Measurements from ENCODE around the gene SLC43A1. TPM values are rescaled to one million over a fixed set of nuclear protein-coding genes. Genes with fewer than 3 reads are reported as not detected.

The SLC43A1 gene
- total RNA-seq, 1 donor from 2014 or later, result 48.5 TPM

DNA sequence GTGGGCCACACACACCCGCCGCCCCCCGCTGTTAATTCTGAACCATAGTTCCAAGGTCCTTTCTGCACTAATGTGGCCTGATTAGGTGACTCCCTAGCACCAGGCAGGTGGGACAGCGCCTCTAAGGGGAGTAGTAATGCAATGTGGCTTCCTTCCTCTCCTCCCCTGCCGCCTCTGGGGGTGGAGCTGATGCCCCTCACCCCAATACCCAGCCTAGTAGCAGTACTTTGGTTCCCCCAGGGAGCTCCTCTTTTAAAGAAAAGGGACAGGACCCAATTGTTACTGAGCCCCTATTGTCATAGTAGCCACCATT lies 40.7 kb downstream of the SLC43A1 start:
- Mint-ChIP-seq H3K4me3 (ENCODE audit: low read depth) (no peak overlapping the region), H3K9me3 (ENCODE audit: low read depth) (no peaks in the 10 kb centered on the region), H3K4me1 (ENCODE audit: low read depth) (no peaks in the 10 kb centered on the region), H3K27me3 (peaks cover 58% of the 10 kb centered on the region), H3K36me3 (ENCODE audit: insufficient read depth) (no peaks in the 10 kb centered on the region), H3K27ac (no peak overlapping the region)
- no peak for DNase-seq (ENCODE audit: low spot score, unreplicated experiment)
- TF ChIP-seq CTCF (IDR thresholded peaks at IDR 0.05; ENCODE audit: unreplicated experiment), result no peak

DNA sequence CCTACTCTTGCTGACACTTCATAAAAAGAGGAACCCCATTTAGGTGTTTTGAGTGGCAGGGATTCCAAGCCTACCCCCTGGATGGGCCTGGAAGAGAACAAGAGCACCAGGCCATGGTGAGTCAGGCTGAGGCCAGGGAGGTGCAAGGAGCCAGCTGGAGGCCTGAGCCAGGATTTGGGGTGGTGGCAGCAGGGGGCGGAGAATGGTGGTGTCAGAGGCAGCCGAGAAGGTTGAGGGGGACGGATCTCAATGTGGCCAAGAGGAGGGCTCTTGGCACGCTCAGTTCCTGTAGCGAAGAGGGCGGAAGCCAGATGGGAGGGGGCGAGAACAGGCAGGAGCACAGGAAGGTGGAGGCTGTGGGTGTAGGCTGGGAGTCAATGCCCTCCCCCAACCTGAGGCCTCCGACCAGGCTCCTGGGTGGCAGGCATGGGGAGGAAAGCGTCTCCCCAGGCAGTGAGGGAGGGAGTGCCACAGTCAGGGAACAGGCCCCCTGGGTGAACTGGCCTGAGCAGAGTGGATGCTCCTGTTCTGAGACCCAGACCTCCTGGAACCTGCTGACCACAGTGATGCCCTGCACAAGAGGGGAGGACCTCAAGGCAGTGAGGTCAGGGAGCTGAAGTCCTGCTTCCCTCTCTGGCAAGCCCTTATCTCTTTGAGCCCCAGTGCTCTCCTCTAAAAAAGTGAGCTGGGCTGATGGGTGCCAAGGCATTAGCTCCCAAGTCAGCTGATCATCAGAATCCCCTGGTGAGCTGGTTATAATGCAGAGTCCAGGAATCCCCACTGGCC lies 41.3 kb downstream of the SLC43A1 start:
- H3K9me3 Mint-ChIP-seq (ENCODE audit: low read depth), result no peaks in the 10 kb centered on the region
- no peaks in the 10 kb centered on the region for H3K36me3 Mint-ChIP-seq (ENCODE audit: insufficient read depth)
- no peaks in the 10 kb centered on the region for H3K4me1 Mint-ChIP-seq (ENCODE audit: low read depth)
- H3K27me3 Mint-ChIP-seq, result peaks cover 56% of the 10 kb centered on the region
- no peak for TF ChIP-seq CTCF (IDR thresholded peaks at IDR 0.05; ENCODE audit: unreplicated experiment)
- H3K4me3 Mint-ChIP-seq (ENCODE audit: low read depth), result no peak overlapping the region
- H3K27ac Mint-ChIP-seq, result no peak overlapping the region
- DNase-seq (ENCODE audit: low spot score, unreplicated experiment), result no peak

DNA sequence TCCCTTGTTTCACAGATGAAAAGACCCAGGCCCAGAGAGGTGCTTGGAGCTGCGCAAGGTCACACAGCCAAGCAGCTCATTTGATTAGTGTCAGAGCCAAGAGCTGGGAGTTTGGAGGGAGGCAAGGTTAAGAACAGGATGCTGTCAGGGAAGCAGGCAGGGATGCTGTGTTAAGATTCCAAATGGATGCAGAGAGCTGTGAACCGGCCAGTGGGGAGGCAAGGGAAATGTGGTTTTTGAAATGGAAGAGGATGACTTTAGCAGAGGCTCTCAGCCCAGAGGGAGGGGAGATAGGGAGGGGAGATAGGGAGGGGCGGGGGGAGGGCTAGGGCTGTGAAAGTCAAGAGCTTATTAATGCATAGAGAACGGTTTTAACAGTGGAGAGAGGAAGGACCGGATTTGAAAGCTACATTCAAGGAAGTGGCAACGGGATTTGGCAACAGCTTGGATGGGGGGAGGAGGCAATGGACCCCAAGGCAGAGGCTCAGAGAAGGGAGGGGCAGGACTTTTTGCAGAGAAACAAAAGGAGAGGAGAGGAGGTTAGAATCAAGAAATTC lies 42.1 kb downstream of the SLC43A1 start:
- Mint-ChIP-seq H3K27me3 (peaks cover 63% of the 10 kb centered on the region), H3K4me1 (ENCODE audit: low read depth) (no peaks in the 10 kb centered on the region), H3K36me3 (ENCODE audit: insufficient read depth) (no peaks in the 10 kb centered on the region), H3K9me3 (ENCODE audit: low read depth) (no peaks in the 10 kb centered on the region), H3K27ac (no peak overlapping the region), H3K4me3 (ENCODE audit: low read depth) (no peak overlapping the region)
- no peak for DNase-seq (ENCODE audit: low spot score, unreplicated experiment)
- TF ChIP-seq CTCF (IDR thresholded peaks at IDR 0.05; ENCODE audit: unreplicated experiment), result no peak

DNA sequence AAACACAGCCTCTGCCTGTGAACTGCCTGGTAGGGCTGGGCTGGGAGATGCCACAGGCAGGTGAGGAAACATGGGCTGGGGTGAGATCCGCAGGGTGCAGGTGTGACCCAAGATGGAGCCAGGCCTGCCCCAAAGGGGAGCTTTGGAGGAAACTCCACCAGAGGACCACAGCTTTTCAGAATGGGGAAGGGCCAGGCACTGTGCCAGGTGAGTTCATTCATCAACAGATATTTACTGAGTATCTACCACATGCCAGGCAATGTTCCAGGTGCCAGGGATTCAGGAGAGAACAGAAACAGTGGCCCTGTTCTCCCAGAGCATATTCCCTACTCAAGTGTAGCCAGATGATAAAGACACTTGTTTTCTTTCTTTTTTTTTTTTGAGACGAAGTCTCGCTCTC lies 44.0 kb downstream of the SLC43A1 start:
- Mint-ChIP-seq H3K4me1 (ENCODE audit: low read depth) (no peaks in the 10 kb centered on the region), H3K9me3 (ENCODE audit: low read depth) (no peaks in the 10 kb centered on the region), H3K27me3 (peaks cover 55% of the 10 kb centered on the region), H3K27ac (no peak overlapping the region), H3K36me3 (ENCODE audit: insufficient read depth) (no peaks in the 10 kb centered on the region), H3K4me3 (ENCODE audit: low read depth) (no peak overlapping the region)
- no peak for TF ChIP-seq CTCF (IDR thresholded peaks at IDR 0.05; ENCODE audit: unreplicated experiment)
- DNase-seq (ENCODE audit: low spot score, unreplicated experiment), result no peak

DNA sequence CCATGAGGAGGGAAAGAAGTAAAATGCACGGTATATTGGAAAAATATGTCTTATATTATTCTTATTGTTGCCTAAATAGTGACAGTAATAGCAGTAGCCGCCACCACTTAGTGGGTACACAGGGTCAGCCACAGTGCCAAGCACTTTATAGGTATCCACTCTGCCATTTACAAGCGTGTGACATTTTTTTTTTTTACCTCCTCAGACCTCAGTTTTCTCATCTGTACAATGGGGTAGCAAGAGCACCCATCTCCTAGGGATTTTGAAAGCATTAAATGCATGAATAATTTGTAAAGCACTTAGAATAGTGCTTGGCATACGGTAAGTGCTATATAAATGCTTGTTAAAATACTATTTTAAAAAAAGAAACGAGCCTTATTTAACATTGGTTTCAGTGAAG lies 46.2 kb downstream of the SLC43A1 start:
- Mint-ChIP-seq H3K4me1 (ENCODE audit: low read depth) (no peaks in the 10 kb centered on the region), H3K36me3 (ENCODE audit: insufficient read depth) (no peaks in the 10 kb centered on the region), H3K27me3 (peaks cover 49% of the 10 kb centered on the region), H3K4me3 (ENCODE audit: low read depth) (no peak overlapping the region), H3K9me3 (ENCODE audit: low read depth) (no peaks in the 10 kb centered on the region), H3K27ac (no peak overlapping the region)
- no peak for TF ChIP-seq CTCF (IDR thresholded peaks at IDR 0.05; ENCODE audit: unreplicated experiment)
- DNase-seq (ENCODE audit: low spot score, unreplicated experiment), result no peak

Measured in progenitor cell of endocrine pancreas (in vitro differentiated cells).